Superior temporal gyrus (tissue), 1 donor: ENCODE data around the gene RETREG1.
"Not testable (repeated sequence)": the region's sequence is repeated elsewhere in the genome, so short reads cannot be mapped to it uniquely, and the experiment has no call there.

Experiments used
- DNase-seq: peaks from one replicate; pipeline ENCODE4 v3.0.0-alpha.2; 2016; ENCODE audit errors: extremely low spot score

RETREG1 gene

GRCh38 chr5:16615741-16616535, 859 bp downstream of the RETREG1 start:
- peak; percentile 72 for DNase-seq

- no peak for DNase-seq
These were observed 4.8 kb downstream of the RETREG1 start for GRCh38 chr5:16612007-16612406.

- not testable (repeated sequence) for DNase-seq
These were observed 5.9 kb downstream of the RETREG1 start for GRCh38 chr5:16610896-16611295.

- DNase-seq: no peak
These were observed 7.4 kb downstream of the RETREG1 start for GRCh38 chr5:16609412-16609811.

DNA sequence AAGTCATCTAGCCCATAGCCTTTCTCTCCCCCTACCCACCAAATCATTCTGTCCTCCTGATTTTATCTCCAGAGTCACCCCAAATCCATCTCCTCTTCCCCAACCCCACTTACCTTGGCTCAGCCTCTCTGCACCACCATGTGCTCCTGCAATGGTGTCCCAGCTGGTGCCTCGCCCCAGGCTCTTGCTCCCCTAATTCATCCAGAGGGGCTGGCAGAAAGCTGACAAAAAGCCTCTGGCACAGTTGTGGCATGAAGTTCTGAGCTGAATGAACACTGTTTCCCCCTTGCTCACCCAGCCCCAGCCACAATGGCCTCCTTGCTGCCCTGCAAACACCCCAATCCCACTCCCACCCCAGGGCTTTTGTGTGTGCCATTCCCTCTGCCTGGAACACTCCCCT, 10.2 kb downstream of the RETREG1 start:
- no peak for DNase-seq

- no peak for DNase-seq
These were observed 13.1 kb downstream of the RETREG1 start for GRCh38 chr5:16603701-16604100.

- DNase-seq: no peak
These were observed 13.5 kb downstream of the RETREG1 start for GRCh38 chr5:16603295-16603694.

DNA sequence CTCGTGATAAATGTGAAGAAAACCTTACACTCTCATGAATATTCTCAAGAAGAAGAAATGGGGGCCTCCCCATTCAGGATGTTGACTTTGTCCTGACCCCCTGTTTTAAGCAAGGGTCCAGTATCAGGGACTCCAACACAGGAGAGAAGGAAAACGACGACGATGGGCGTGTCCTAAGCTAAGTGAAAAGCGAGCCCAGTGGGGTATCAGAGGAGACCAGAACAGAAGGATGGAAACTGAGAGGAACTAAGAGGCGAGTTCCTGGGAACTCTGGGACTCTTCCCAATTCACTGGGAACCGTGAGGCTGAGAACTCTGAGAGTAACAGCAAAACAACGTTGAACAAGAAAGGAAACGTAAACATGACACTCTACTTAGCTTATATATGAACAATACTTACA, 14.6 kb downstream of the RETREG1 start:
- DNase-seq: no peak

- no peak for DNase-seq
These were observed 15.9 kb downstream of the RETREG1 start for GRCh38 chr5:16600946-16601345.

GRCh38 chr5:16600397-16600796, 16.4 kb downstream of the RETREG1 start:
- peak; percentile 86 for DNase-seq

DNA sequence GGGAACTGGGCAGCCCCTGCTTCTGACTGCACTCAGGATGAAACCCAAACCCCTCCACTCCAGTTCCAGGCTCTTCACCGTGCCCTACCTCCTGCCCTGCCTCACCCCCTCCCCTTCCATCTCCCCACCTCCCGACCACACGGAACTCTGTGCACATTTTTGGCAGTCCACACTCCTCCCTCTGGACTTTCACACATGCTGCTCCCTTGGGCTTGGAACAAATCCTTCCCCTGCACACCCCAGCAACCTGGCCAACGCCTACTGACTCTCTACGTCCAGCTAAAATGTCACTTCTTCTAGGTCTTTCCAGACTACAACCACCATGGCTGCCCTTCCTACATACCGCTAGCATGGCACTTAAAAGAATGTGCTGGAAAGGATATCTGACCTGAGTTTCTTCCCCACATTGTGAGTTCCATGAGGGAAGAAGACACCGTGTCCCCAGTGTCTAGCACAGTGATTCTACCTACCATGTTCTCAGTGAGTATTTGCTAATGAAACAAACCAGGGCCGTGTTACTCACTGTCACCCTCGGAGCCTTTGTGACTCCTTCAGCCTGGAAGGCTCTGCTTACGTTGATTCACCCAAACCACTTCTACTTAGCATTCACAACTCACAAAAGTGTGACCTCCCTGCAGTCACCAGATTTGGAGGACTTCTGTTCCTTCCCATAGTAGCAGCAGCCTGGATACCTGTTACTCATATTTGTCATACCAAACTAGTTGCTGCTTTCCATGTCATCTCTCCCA, 18.7 kb downstream of the RETREG1 start:
- no peak for DNase-seq

DNA sequence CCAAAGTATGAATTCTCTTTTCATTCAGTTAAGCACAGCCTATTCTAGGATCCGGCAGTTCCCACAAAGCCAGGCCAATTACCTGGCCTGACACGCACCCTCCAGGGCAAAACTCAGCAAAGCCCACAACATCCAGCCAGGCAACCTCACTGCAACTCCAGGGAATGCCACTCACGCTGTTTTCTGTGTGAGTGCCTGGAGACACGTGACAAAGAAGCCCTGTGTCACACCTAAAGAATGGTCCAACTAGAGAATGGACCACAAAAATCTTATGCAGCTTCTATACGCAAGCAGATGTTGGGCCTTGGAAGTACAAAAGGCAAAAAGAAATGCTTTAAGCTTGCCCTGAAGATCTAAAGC, 20.2 kb downstream of the RETREG1 start:
- no peak for DNase-seq

- peak; percentile 59 for DNase-seq
These were observed 20.8 kb downstream of the RETREG1 start for GRCh38 chr5:16595881-16596580.

DNA sequence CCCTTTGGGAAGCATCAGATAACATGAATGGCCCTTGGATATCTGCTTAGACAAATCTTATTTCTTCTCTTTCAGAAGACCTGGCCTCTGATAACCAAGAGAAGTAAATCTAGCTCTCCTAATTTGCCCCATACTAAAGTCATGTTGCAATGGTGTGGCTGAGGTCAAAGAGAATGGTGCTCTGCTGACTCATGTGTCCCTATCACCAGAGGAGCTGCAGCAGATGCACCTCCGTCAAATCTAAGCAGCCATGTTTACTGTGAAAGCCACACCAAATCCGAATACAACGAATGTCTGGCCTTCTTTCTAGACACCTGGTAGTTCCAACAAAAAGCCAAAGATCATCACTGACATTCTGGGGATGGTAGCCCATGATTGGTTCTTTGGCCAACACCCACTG, 23.2 kb downstream of the RETREG1 start:
- DNase-seq: no peak

DNA sequence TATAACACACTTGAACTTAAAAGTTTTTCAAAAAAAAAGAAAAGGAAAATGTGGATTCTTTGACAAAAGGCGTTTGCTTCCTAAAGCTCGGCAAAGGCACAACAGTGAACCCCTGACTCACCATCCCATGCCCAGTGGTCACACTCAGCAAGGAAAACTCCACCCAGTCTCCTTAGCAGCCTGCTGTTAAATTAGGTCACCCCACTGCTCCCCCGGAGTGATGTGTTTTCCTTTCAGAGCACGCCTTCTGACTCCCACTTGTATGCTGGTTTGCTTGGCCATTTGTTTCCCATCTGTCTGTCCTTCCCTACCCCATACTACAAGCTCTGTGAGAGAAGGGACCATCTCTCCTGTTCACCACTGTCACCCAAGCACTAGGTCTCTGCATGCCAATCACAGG, 23.8 kb downstream of the RETREG1 start:
- DNase-seq: no peak

DNA sequence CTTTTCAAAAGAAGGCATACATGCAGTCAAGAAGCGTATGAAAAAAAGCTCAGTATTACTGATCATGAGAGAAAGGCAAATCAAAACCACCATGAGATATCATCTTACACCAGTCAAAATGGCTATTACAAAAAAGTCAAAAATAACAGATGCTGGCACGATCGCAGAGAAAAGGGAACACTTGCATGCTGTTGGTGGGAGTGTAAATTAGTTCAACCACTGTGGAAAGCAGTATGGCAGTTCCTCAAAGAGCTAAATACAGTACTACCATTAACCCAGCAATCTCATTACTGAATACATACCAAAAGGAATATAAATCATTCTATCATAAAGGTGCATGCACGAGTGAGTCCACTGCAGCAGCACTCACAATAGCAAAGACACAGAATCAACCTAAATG, 24.5 kb downstream of the RETREG1 start:
- DNase-seq: no peak

DNA sequence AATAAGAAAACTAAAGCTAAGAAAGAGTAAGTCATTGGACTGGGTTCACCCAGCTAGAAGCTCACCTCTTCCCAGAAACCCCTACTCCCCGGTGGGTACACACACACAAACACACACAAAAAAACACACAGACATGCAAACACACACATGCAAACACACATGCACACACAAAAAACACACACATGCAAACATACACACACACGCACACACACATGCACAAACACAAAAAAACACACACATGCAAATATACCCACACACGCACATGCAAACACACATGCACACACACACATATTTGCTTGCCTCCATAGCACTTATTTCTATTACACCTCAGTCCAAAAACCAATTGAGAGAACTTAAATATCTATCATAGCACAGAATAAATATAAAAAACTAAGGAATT, 26.1 kb downstream of the RETREG1 start:
- no peak for DNase-seq

- DNase-seq: no peak
These were observed 27.1 kb downstream of the RETREG1 start for GRCh38 chr5:16589658-16590057.

- DNase-seq: no peak
These were observed 28.2 kb downstream of the RETREG1 start for GRCh38 chr5:16588434-16589214.

DNA sequence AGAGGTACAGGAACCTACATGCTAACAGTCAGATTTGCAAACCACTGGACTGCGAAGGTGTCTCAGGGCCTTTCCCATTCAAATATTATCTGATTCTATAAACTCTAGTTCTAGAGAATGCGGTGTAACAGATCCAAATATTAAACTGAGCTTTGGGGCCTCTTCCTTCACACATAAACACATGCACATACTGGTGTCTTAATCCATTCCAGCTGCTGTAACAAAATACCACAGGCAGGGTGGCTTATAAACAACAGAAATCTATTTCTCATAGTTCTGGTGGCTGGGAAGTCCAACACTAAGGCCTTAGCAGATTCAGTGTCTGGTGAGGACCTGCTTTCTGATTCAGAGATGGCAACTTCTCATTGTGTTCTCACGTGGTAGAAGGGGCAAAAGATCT, 30.2 kb downstream of the RETREG1 start:
- DNase-seq: no peak

- no peak for DNase-seq
These were observed 31.6 kb downstream of the RETREG1 start for GRCh38 chr5:16585041-16585667.
